ENCODE results near the gene CCL2. TPM values are rescaled to one million over a fixed set of nuclear protein-coding genes. Genes with fewer than 3 reads are reported as not detected.
A peak's percentile ranks its signal among the peaks of the same experiment; 100 is the strongest.

The CCL2 gene
- total RNA-seq, 1 experiment from 2014 or later, result not detected

- DNase-seq (ENCODE audit: low read depth), result no peak
These were observed 17.6 kb upstream of the CCL2 start for GRCh38 chr17:34237458-34237857.

DNA sequence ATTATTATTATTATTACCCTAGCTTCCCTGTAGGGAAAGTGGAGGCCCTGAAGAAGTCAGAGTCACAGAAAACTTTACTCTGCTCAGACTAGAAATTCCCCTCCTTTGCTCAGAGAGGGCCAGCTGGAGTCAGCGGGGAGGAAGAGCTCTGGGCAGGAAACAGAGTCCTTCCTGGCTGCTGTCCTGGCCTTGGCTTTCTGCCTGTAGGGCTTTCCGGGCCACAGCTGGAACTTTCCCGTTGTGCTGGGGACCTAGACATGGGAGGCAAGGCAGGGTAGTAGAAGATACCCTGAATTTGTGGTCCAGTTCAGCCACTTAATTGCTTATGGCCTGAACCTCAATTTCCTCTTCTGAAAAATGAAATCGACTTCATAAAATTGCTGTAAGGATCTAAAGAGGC lies 14.0 kb upstream of the CCL2 start:
- DNase-seq (ENCODE audit: low read depth), result no peak

- no peak for DNase-seq (ENCODE audit: low read depth)
These were observed 12.3 kb upstream of the CCL2 start for GRCh38 chr17:34242587-34243363.

DNA sequence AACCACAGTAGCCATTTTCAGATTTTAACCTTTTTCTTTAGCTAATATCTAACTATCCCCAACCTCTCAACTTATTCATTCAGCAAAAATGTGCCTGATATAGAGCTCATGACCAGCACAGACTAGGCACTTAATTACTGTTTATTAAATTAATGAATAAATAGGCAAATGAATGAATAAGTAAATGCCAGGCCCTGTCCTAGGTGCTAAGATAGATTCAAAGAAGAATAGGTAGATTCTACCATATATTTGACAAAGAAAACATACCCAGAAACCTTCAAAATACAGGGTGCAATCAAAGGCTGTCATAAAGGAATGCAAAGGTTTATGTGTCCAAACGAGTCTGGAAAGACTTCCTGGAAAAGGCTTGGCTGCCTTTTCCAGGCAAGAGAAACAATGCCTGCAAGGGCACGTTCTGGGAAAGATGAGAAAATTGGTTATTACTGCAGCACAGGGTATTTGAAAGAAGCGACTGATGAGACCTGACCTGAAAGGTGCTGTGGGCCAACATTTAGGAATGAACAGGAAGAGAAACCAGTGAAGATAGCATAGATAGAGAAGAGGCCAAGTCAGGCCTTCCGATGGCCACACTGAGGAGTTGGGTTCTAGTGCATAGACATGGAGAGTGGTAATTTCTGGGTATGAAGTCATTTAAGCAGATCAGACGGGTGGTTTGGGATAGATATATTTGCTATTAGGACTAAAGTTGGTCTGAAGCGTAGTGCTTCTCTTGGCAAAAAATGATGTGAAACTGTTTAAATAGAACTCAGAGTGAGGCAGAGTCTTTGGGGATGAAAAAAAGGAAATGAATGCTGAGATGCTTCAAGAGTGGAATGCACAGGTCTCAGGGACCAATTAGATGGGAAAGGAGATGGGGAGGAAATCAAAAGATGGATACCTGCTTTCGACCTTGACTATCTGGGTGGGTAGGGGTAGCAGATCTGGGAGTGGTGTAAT lies 11.4 kb upstream of the CCL2 start:
- DNase-seq (ENCODE audit: low read depth), result no peak

DNA sequence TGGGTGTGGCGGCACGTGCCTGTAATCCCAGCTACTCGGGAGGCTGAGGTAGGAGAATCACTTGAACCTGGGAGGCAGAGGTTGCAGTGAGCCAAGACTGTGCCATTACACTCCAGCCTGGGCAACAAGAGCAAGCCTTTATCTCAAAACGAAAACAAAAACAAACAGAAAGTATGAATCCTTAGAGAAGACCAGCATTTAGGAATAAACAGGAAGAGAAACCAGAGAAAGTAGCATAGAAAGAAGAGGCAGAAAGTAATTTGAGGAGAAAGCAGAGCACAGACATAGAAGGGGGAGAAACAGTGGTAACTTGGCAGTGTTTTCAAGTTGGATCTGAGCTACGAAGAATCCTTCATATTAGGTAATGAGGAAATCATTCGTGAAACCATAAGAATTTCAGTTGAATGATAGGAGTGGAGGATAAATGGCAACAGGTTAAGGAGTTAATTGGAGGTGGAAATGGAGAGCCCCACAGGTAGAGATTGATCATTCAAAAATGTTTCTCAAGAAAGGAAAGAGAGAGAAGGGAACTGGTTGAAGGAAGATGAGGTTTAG lies 9.7 kb upstream of the CCL2 start:
- no peak for DNase-seq (ENCODE audit: low read depth)

DNA sequence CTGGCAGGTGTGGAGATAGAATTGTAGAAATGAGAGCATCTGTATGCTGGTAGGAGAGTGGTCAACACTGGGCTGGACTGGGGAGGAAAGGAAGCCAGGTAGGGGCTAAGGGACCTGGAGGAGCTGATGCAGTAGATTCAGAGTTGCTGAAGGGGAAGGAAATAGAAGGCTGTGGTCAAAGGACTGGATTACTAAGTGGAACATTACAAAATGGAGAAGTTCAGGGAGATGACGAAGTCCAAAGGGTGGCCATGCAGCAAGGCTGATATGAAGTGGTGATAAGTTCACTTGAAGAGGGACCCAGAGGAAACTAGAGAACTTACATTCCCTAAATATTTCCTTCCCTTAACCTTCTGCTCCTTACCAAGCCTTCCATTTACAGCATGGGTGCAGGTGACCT lies 8.6 kb upstream of the CCL2 start:
- DNase-seq (ENCODE audit: low read depth), result no peak

GRCh38 chr17:34246881-34247280 lies 8.2 kb upstream of the CCL2 start:
- no peak for DNase-seq (ENCODE audit: low read depth)

- no peak for DNase-seq (ENCODE audit: low read depth)
These were observed 6.5 kb upstream of the CCL2 start for GRCh38 chr17:34248511-34249024.

DNA sequence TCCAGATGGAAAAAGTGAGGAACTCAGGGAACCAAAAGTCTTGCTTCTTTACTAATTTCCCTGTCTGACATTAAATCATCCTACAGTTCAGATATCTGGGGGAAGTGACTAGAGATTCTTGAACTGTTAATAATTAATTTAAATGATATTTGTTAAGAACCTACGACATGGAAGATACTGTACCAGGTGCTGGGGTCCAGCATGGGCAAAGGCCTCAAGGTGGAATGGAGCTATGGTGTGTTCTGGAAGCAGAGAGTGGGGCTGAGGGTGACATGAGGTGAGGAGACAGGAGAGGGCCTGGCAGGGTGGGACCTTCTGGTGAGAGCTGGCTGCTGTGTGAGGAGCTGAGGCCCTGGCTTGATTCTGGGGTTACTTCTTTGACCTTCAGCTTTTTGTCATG lies 6.0 kb upstream of the CCL2 start:
- DNase-seq (ENCODE audit: low read depth), result no peak

- DNase-seq (ENCODE audit: low read depth), result no peak
These were observed 5.6 kb upstream of the CCL2 start for GRCh38 chr17:34249478-34249877.

DNA sequence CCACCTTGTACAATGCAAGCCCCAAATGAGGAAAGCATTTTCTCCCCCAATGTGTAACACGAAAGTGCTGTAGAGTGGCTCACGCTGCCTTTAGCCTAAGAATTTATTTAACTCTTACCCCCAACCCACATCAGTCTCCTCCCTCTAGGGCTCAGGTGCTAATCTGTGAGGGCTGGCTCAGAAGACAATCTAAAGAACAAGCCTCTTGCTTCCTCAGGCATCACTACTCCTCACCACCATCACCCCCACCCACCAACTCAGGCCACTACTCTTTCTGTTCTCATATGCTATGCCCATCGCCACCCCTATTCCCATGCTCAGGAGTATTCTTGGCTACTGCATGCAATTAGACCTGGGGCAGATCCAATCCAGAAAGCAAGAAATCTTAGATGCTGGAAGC lies 3.9 kb upstream of the CCL2 start:
- no peak for DNase-seq (ENCODE audit: low read depth)

DNA sequence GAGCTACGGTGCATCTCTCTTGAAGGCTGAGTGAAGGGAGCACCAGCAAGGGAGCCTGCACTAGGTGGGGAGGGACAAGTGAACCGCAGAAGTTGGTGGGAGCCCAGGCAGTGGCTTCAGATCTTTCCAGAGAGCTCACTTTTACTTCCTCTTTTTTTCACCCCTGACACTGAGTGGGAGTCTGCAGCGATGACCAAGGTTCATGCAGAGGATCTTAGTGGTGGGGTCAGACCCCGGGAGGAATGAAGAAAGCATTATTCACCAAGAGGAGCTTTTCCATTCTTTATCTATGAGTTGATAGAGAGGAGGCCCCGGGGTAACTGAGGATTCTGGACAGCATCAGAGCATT lies 3.0 kb upstream of the CCL2 start:
- no peak for DNase-seq (ENCODE audit: low read depth)

DNA sequence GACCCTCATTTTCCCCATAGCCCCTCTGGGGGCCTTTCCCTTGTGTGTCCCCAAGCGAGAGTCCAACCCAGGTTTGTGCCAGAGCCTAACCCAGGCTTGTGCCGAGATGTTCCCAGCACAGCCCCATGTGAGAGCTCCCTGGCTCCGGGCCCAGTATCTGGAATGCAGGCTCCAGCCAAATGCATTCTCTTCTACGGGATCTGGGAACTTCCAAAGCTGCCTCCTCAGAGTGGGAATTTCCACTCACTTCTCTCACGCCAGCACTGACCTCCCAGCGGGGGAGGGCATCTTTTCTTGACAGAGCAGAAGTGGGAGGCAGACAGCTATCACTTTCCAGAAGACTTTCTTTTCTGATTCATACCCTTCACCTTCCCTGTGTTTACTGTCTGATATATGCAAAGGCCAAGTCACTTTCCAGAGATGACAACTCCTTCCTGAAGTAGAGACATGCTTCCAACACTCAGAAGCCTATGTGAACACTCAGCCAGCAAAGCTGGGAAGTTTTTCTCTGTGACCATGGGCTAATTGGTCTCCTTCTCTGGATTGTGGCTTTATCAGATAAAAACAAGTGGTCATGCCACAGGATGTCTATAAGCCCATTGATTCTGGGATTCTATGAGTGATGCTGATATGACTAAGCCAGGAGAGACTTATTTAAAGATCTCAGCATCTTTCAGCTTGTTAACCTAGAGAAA lies 2.5 kb upstream of the CCL2 start:
- DNase-seq (ENCODE audit: low read depth), result peak; percentile 9

DNA sequence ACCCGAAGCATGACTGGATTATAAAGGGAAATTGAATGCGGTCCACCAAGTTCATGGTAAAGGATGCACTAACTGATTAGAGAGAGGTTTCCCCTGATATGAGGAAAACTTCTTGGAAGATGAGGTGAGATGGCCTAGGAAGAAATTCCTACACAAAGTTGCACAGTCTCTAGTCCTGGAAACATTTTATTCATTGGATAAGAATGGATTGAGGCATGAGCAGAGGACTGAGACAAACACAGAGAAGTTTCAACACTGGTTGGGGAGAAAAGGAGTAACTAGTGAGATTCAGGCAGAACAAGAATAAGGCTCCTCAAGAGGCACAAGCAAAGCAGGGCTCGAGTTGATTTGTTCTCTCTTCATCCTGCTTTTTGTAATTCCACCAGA lies 2.0 kb upstream of the CCL2 start:
- DNase-seq (ENCODE audit: low read depth), result no peak

DNA sequence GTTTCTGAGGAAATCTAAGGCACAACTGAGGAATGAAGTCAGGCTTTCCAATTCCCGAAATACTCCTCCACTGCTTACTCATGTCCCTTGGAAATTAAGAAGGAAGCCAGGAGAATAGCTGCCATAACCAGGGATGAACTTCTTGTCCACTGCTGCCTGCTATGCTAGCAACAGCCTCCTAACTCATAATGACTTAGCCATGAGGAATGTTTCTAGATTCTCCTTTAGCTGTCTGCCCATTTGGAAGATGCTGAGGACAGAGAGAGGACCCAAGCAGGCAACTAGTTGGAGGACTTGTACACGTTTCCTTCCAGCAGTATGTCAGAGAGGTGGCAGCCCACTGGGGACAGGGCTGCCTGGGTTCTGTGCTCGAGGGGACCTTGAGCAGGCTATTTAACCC lies 939 bp upstream of the CCL2 start:
- no peak for DNase-seq (ENCODE audit: low read depth)

DNA sequence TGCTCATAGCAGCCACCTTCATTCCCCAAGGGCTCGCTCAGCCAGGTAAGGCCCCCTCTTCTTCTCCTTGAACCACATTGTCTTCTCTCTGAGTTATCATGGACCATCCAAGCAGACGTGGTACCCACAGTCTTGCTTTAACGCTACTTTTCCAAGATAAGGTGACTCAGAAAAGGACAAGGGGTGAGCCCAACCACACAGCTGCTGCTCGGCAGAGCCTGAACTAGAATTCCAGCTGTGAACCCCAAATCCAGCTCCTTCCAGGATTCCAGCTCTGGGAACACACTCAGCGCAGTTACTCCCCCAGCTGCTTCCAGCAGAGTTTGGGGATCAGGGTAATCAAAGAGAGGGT lies 272 bp downstream of the CCL2 start:
- DNase-seq (ENCODE audit: low read depth), result no peak

DNA sequence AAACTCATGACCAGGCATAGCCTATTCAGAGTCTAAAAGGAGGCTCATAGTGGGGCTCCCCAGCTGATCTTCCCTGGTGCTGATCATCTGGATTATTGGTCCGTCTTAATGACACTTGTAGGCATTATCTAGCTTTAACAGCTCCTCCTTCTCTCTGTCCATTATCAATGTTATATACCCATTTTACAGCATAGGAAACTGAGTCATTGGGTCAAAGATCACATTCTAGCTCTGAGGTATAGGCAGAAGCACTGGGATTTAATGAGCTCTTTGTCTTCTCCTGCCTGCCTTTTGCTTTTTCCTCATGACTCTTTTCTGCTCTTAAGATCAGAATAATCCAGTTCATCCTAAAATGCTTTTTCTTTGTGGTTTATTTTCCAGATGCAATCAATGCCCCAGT lies 756 bp downstream of the CCL2 start:
- DNase-seq (ENCODE audit: low read depth), result no peak

- DNase-seq (ENCODE audit: low read depth), result no peak
These were observed 2.4 kb downstream of the CCL2 start for GRCh38 chr17:34257299-34257985.

DNA sequence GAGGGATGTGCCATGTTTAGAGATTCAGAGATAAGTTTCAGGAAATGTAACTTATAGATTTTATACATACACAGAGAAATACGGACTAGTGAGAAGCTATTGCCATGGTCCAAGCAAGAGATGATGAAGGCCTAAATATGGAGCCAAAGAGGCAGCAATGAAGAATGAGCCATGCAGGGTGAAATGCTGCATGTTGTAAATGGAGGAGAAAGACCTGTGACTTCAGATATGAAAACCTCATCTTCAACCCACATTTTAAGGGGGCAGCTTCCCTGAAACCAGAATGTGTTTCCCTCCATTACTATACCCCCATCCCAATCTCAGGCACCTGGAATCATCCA lies 2.9 kb downstream of the CCL2 start:
- DNase-seq (ENCODE audit: low read depth), result no peak

DNA sequence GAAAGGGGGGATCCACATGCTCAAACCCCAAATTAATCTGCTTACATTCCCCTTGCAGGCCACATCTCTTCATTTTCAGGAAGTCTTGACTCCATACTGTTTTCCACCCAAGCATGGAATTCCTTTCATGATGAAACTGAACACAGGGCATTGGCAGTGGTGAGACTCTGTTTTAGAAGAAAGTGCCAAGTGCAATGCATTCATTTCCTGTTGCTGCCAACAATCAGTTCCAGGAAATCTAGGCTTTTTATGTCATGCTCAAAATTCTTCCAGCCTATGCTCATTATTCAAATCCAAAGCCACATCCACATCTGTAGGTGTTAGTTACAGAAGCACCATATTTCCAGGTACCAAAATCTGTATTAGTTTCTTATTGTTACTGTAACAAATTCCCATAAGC lies 4.1 kb downstream of the CCL2 start:
- no peak for DNase-seq (ENCODE audit: low read depth)

- no peak for DNase-seq (ENCODE audit: low read depth)
These were observed 5.8 kb downstream of the CCL2 start for GRCh38 chr17:34260861-34261260.

Data from LHCN-M2 (cell line).